Mammary epithelial cell (primary cell): ENCODE data around the gene ZNF646.

Source experiments
- CTCF ChIP-seq, 2 donors: IDR thresholded peaks in 1 of 2; conservative IDR thresholded peaks in 1 of 2; 2 replicates each; pipeline ENCODE4 v1.5.1; 2011 to 2012; ENCODE audit warnings: inconsistent platforms in 2 of 2, low read length in 2 of 2, mild to moderate bottlenecking in 2 of 2, control low read depth in 1 of 2, low read depth in 1 of 2; ENCODE audit not compliant: insufficient read depth in 1 of 2; ENCODE audit errors: extremely low read depth in 1 of 2
- EZH2 ChIP-seq: IDR thresholded peaks from 2 replicates; pipeline ENCODE4 v1.6.1; 2012; ENCODE audit warnings: low read length, inconsistent platforms, borderline replicate concordance

DNA sequence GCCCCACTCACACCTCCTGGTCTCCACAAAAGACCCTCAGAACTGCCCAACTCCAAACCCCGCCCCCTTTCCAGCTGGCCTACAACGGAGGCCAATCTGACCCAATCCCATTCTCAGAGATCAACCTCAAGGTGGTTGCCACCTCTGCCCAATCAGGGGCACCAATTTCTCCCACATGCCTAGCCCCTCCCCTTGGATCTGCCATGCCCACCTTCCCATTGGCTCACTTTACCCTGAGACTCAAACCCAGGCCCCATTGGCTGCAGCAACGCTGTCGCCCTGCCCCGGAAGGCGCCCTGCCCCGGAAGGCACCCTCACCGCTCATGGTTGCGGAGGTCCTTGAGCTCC is 10.8 kb upstream of the ZNF646 start:
- no peak for TF ChIP-seq CTCF (conservative IDR thresholded peaks at IDR 0.05 in 1 of 2, IDR thresholded peaks at IDR 0.05 in 1 of 2; ENCODE audit: extremely low read depth in 1 of 2, insufficient read depth in 1 of 2, low read depth in 1 of 2, low read length in 2 of 2)
- no peak for TF ChIP-seq EZH2
